Measurements from ENCODE around the gene UQCC2. TPM values are rescaled to one million over a fixed set of nuclear protein-coding genes. Genes with fewer than 3 reads are reported as not detected.

The UQCC2 gene
- total RNA-seq, 1 donor from 2014 or later, result 54.9 TPM

DNA sequence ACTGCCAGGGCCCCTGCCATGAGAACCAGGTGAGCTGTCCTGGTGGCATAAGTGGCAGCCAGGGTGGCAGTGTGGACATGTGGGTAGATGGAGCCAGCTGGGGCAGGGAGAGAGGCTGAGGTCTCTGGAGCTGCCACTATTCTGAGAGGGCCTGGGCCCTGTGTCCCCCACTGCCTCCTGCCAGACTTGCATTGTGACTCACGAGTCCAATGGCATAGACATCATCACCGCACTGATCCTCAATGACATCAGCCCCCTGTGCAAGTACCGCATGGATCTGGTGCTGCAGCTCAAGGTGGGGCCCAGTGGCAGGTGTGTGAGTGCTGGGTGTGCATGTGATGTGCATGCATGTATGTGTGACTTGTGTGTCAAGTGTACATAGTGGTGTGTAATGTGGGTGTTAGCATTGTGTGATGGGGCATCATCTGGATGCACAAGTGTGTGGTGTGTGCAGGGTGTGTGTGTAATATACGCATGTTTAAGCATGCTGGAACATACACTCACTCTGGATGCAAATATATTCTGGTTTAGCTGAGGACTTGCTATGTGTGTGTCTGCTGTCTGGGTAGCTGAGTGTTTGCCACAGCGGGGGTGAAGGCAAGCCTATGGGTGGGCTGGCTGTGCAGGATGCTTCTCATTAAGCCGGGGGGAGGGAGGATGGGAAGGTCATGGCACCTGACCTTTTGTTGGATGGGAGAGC, 25.1 kb downstream of the UQCC2 start:
- Mint-ChIP-seq H3K4me3 (ENCODE audit: unreplicated experiment) (peak overlapping the region; percentile 79), H3K27me3 (ENCODE audit: unreplicated experiment) (peaks cover 22% of the 10 kb centered on the region), H3K9me3 (ENCODE audit: unreplicated experiment) (no peaks in the 10 kb centered on the region), H3K4me1 (ENCODE audit: unreplicated experiment) (peaks cover 5% of the 10 kb centered on the region), H3K36me3 (ENCODE audit: low read depth, unreplicated experiment) (peaks cover 41% of the 10 kb centered on the region), H3K27ac (ENCODE audit: unreplicated experiment) (peak overlapping the region; percentile 49)
- no peak for DNase-seq (ENCODE audit: low spot score)
- TF ChIP-seq, protein P1, sequence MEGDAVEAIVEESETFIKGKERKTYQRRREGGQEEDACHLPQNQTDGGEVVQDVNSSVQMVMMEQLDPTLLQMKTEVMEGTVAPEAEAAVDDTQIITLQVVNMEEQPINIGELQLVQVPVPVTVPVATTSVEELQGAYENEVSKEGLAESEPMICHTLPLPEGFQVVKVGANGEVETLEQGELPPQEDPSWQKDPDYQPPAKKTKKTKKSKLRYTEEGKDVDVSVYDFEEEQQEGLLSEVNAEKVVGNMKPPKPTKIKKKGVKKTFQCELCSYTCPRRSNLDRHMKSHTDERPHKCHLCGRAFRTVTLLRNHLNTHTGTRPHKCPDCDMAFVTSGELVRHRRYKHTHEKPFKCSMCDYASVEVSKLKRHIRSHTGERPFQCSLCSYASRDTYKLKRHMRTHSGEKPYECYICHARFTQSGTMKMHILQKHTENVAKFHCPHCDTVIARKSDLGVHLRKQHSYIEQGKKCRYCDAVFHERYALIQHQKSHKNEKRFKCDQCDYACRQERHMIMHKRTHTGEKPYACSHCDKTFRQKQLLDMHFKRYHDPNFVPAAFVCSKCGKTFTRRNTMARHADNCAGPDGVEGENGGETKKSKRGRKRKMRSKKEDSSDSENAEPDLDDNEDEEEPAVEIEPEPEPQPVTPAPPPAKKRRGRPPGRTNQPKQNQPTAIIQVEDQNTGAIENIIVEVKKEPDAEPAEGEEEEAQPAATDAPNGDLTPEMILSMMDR (IDR thresholded peaks at IDR 0.05; ENCODE audit: unreplicated experiment), result no peak

DNA sequence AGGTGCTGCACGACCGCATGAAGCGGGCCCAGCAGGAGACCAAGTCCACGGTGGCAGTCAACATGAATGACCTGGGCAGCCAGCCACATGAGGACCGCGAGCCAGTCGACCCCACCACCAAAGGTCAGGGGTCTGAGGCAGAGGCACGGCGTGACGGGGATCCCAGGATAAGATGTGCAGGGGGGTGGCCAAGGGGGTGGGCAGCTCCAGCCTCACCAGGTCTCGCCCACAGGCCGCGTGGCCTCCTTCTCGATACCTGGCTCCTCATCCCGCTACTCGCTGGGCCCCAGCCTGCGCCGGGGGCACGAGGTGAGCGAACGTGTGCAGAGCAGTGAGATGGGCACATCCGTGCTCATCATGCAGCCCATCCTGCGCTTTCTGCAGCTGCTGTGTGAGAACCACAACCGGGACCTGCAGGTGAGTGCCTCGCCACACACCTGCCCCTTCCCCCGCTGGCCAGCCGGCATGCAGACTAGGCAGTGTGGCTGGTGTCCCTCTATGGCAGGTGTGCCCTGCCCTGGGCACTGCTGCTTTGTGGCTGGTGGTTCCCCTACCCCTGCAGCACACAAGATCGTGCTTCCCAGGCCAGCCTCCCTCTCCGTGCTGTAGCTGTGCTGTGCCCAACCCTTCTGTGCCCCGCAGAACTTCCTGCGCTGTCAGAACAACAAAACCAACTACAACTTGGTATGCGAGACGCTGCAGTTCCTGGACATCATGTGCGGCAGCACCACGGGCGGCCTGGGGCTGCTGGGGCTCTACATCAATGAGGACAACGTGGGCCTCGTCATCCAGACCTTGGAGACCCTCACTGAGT, 25.9 kb downstream of the UQCC2 start:
- Mint-ChIP-seq H3K36me3 (ENCODE audit: low read depth, unreplicated experiment) (peaks cover 39% of the 10 kb centered on the region), H3K27ac (ENCODE audit: unreplicated experiment) (peak overlapping the region; percentile 75), H3K27me3 (ENCODE audit: unreplicated experiment) (peaks cover 16% of the 10 kb centered on the region), H3K9me3 (ENCODE audit: unreplicated experiment) (no peaks in the 10 kb centered on the region), H3K4me1 (ENCODE audit: unreplicated experiment) (no peaks in the 10 kb centered on the region), H3K4me3 (ENCODE audit: unreplicated experiment) (peak overlapping the region; percentile 65)
- no peak for DNase-seq (ENCODE audit: low spot score)
- TF ChIP-seq, protein P1 (IDR thresholded peaks at IDR 0.05; ENCODE audit: unreplicated experiment), result no peak

DNA sequence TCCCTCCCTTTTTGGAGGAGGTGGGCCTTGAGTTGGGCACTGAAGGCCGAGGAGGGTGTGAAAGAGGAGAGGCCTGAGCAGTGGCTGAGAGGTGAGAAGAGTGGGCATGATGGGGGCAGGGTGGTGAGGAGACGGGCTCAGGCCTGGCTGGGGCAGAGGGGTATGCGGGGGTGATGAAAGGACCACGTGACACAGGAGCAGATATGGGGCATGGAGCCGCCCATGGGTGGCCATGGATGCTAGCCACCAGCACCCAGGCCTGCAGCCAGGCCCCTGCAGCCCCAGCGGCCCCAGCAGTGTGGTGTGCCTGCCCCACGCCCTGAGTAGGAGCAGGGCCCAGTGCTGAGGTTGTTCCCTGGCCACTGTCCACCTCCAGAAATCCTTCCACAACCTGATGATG, 26.5 kb downstream of the UQCC2 start:
- H3K36me3 Mint-ChIP-seq (ENCODE audit: low read depth, unreplicated experiment), result peaks cover 41% of the 10 kb centered on the region
- no peak for DNase-seq (ENCODE audit: low spot score)
- no peaks in the 10 kb centered on the region for H3K4me1 Mint-ChIP-seq (ENCODE audit: unreplicated experiment)

DNA sequence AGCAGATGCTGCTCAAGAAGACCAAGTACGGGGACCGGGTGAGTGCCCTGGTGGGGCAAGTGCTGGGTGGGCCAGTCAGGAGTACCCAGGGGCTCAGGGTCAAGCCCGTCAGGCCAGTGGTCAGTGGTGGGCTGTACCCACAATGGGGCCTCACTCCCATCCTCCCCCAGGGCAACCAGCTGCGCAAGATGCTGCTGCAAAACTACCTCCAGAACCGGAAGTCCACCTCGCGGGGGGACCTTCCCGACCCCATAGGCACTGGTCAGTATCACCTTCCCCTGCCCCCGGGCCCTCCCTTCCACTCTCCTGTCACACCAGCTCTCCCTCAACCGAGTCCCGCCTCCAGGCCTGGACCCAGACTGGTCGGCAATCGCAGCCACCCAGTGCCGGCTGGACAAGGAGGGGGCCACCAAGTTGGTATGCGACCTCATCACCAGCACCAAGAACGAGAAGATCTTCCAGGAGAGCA, 27.0 kb downstream of the UQCC2 start:
- peaks cover 16% of the 10 kb centered on the region for H3K27me3 Mint-ChIP-seq (ENCODE audit: unreplicated experiment)
- peak overlapping the region; percentile 38 for H3K4me3 Mint-ChIP-seq (ENCODE audit: unreplicated experiment)
- TF ChIP-seq, protein P1 (IDR thresholded peaks at IDR 0.05; ENCODE audit: unreplicated experiment), result no peak
- H3K36me3 Mint-ChIP-seq (ENCODE audit: low read depth, unreplicated experiment), result peaks cover 40% of the 10 kb centered on the region
- no peaks in the 10 kb centered on the region for H3K4me1 Mint-ChIP-seq (ENCODE audit: unreplicated experiment)
- no peaks in the 10 kb centered on the region for H3K9me3 Mint-ChIP-seq (ENCODE audit: unreplicated experiment)
- DNase-seq (ENCODE audit: low spot score), result no peak
- H3K27ac Mint-ChIP-seq (ENCODE audit: unreplicated experiment), result no peak overlapping the region

More for the DNA sequence above, 26.5 kb downstream of the UQCC2 start:
- H3K27me3 Mint-ChIP-seq (ENCODE audit: unreplicated experiment), result peaks cover 16% of the 10 kb centered on the region
- peak overlapping the region; percentile 65 for H3K4me3 Mint-ChIP-seq (ENCODE audit: unreplicated experiment)
- H3K27ac Mint-ChIP-seq (ENCODE audit: unreplicated experiment), result no peak overlapping the region
- no peaks in the 10 kb centered on the region for H3K9me3 Mint-ChIP-seq (ENCODE audit: unreplicated experiment)
- TF ChIP-seq, protein P1 (IDR thresholded peaks at IDR 0.05; ENCODE audit: unreplicated experiment), result no peak

Data from endothelial cell (in vitro differentiated cells).